Measurements from ENCODE around the gene DNAH11. TPM values are rescaled to one million over a fixed set of nuclear protein-coding genes. Genes with fewer than 3 reads are reported as not detected.
A peak's percentile ranks its signal among the peaks of the same experiment; 100 is the strongest.
"Not testable (repeated sequence)": the region's sequence is repeated elsewhere in the genome, so short reads cannot be mapped to it uniquely, and the experiment has no call there.

DNAH11 gene
- polyA plus RNA-seq, 6 donors from 2014 or later: 0.40 to 1.1 (median 0.72) TPM; not detected in 1

GRCh38 chr7:21717323-21717722 is 174.5 kb downstream of the DNAH11 start:
- Mint-ChIP-seq H3K27ac (no peak overlapping the region), H3K9me3 (peaks cover 0 to 4% (median 0%) of the 10 kb centered on the region in 7 donors), H3K4me3 (no peak overlapping the region), H3K4me1 (no peaks in the 10 kb centered on the region), H3K27me3 (peaks cover 5 to 28% (median 27%) of the 10 kb centered on the region in 3 donors), H3K36me3 (no peaks in the 10 kb centered on the region)
- DNase-seq (no peak), ATAC-seq (ENCODE audit: low read depth in 2 of 2) (no peak)

DNA sequence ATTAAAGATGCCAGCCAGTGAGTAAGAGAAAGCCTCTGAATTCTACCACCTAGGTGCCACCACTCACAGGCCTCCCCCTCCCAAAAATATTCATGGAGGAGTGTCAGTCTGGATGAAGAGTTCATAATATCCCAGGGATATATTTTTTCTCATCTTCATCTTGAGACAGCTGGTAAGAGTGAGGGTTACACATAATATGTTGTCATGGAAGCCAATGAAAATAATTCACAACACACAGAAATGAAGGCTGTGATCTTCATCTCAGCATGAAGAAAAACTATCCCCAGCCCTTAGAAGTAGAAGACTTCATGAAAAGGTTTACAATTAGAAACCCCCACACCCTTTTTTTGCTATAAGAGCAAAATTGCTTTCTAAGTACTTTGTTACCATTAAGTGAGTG is 175.6 kb downstream of the DNAH11 start:
- Mint-ChIP-seq H3K4me3 (no peak overlapping the region), H3K36me3 (no peaks in the 10 kb centered on the region), H3K4me1 (no peaks in the 10 kb centered on the region), H3K9me3 (peaks cover 0 to 2% (median 0%) of the 10 kb centered on the region in 7 donors), H3K27ac (no peak overlapping the region), H3K27me3 (peaks cover 2 to 25% (median 21%) of the 10 kb centered on the region in 3 donors)
- DNase-seq (no peak), ATAC-seq (ENCODE audit: low read depth in 2 of 2) (no peak)

DNA sequence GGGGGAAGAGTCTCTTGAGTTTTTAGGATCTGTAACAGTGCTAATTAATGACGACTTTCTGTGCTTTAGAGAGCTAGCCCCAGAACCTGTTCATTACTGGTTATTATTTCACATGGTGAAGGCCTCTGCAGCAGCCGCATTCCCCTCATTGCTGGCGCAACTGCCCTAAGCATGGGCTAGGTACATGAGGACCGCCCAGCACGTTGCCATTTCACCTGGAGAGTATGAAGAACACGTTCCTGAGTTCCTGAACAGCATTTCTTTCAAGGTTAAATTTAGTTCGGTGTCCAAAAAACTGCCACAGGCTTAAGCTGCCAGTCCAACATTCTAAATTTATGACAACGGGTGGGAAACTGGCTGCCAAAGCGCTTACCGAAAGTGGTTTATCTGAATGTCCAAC is 177.0 kb downstream of the DNAH11 start:
- H3K4me1 Mint-ChIP-seq: no peaks in the 10 kb centered on the region
- H3K27me3 Mint-ChIP-seq: peaks cover 6 to 22% (median 17%) of the 10 kb centered on the region in 3 donors
- peak overlapping the region in 1 of 8 donors; percentile 30 for H3K4me3 Mint-ChIP-seq
- no peak overlapping the region for H3K27ac Mint-ChIP-seq
- DNase-seq: no peak
- no peaks in the 10 kb centered on the region for H3K36me3 Mint-ChIP-seq
- no peak for ATAC-seq (ENCODE audit: low read depth in 2 of 2)
- H3K9me3 Mint-ChIP-seq: no peaks in the 10 kb centered on the region

- no peaks in the 10 kb centered on the region for H3K9me3 Mint-ChIP-seq
- DNase-seq: no peak
- ATAC-seq (ENCODE audit: low read depth in 2 of 2): no peak
- H3K36me3 Mint-ChIP-seq: no peaks in the 10 kb centered on the region
- H3K4me1 Mint-ChIP-seq: no peaks in the 10 kb centered on the region
- H3K4me3 Mint-ChIP-seq: no peak overlapping the region
- H3K27ac Mint-ChIP-seq: no peak overlapping the region
- H3K27me3 Mint-ChIP-seq: peaks cover 6 to 20% (median 12%) of the 10 kb centered on the region in 3 donors
Observed at GRCh38 chr7:21722371-21722770, 179.5 kb downstream of the DNAH11 start.

- H3K4me1 Mint-ChIP-seq: no peaks in the 10 kb centered on the region
- no peak for ATAC-seq (ENCODE audit: low read depth in 2 of 2)
- H3K36me3 Mint-ChIP-seq: no peaks in the 10 kb centered on the region
- DNase-seq: no peak
- H3K9me3 Mint-ChIP-seq: no peaks in the 10 kb centered on the region
- H3K27me3 Mint-ChIP-seq: peaks cover 6 to 20% (median 12%) of the 10 kb centered on the region in 3 donors
- no peak overlapping the region for H3K27ac Mint-ChIP-seq
- H3K4me3 Mint-ChIP-seq: no peak overlapping the region
Observed at GRCh38 chr7:21724562-21724961, 181.7 kb downstream of the DNAH11 start.

- ATAC-seq (ENCODE audit: low read depth in 2 of 2) (no peak), DNase-seq (no peak)
- Mint-ChIP-seq H3K36me3 (no peaks in the 10 kb centered on the region), H3K4me1 (no peaks in the 10 kb centered on the region), H3K27me3 (no peaks in the 10 kb centered on the region), H3K4me3 (no peak overlapping the region), H3K9me3 (no peaks in the 10 kb centered on the region), H3K27ac (no peak overlapping the region)
Observed at GRCh38 chr7:21730399-21730798, 187.6 kb downstream of the DNAH11 start.

GRCh38 chr7:21731977-21732376 is 189.1 kb downstream of the DNAH11 start:
- no peak for DNase-seq
- no peak for ATAC-seq (ENCODE audit: low read depth in 2 of 2)
- Mint-ChIP-seq H3K27me3 (no peaks in the 10 kb centered on the region), H3K4me3 (no peak overlapping the region), H3K27ac (no peak overlapping the region), H3K4me1 (no peaks in the 10 kb centered on the region), H3K36me3 (no peaks in the 10 kb centered on the region), H3K9me3 (no peaks in the 10 kb centered on the region)

DNA sequence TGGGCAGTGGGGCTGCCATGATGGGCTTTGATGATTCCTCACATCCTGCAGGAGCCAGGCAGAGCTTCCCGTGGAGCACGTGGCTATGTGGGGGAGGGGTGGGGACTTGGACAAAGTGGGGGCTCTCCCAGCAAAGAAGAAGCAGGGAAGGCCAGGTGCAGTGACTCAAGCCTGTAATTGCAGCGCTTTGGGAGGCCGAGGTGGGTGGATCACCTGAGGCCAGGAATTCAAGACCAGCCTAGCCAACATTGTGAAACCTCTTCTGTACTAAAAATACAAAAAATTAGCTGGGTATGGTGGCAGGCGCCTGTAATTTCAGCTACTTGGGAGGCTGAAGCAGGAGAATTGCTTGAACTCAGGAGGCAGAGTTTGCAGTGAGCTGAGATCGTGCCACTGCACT is 190.1 kb downstream of the DNAH11 start:
- H3K36me3 Mint-ChIP-seq; DNase-seq; H3K27me3 Mint-ChIP-seq; H3K9me3 Mint-ChIP-seq; H3K4me1 Mint-ChIP-seq; ATAC-seq (ENCODE audit: low read depth in 2 of 2); H3K27ac Mint-ChIP-seq; H3K4me3 Mint-ChIP-seq: not testable (repeated sequence)

- H3K9me3 Mint-ChIP-seq: no peaks in the 10 kb centered on the region
- H3K27ac Mint-ChIP-seq: no peak overlapping the region
- ATAC-seq (ENCODE audit: low read depth in 2 of 2): no peak
- no peaks in the 10 kb centered on the region for H3K4me1 Mint-ChIP-seq
- no peaks in the 10 kb centered on the region for H3K36me3 Mint-ChIP-seq
- DNase-seq: no peak
- H3K27me3 Mint-ChIP-seq: no peaks in the 10 kb centered on the region
- no peak overlapping the region for H3K4me3 Mint-ChIP-seq
Observed at GRCh38 chr7:21733837-21734236, 191.0 kb downstream of the DNAH11 start.

GRCh38 chr7:21743493-21743892 is 200.7 kb downstream of the DNAH11 start:
- Mint-ChIP-seq H3K4me1 (no peaks in the 10 kb centered on the region), H3K27me3 (peaks cover 0 to 13% (median 6%) of the 10 kb centered on the region in 3 donors), H3K27ac (no peak overlapping the region), H3K4me3 (no peak overlapping the region), H3K9me3 (peaks cover 0 to 1% (median 0%) of the 10 kb centered on the region in 7 donors), H3K36me3 (no peaks in the 10 kb centered on the region)
- ATAC-seq (ENCODE audit: low read depth in 2 of 2): no peak
- no peak for DNase-seq

DNA sequence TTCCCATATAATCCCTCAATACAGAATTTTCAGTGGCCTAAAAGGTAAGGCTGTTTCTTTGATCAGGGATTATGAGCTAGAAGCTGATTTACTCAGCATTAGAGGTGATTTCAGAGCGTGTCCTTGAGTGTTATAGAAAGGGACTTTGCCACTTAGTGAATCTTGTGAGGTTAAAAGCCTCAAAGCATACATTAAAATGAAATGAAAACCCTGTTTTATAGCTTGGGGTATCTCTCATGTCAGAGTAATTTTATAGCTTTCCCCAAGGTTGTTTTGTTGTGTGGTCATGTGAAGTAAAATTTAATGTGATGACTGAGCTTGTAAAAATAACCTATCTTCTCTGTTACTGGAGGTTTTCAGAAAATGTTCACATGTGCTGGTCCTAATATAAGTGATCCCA is 204.1 kb downstream of the DNAH11 start:
- Mint-ChIP-seq H3K27me3 (peaks cover 0 to 4% (median 0%) of the 10 kb centered on the region in 3 donors), H3K27ac (peak overlapping the region in 1 of 6 donors; percentile 53), H3K4me1 (no peaks in the 10 kb centered on the region), H3K9me3 (no peaks in the 10 kb centered on the region), H3K36me3 (no peaks in the 10 kb centered on the region), H3K4me3 (no peak overlapping the region)
- ATAC-seq (ENCODE audit: low read depth in 2 of 2) (no peak), DNase-seq (no peak)

DNA sequence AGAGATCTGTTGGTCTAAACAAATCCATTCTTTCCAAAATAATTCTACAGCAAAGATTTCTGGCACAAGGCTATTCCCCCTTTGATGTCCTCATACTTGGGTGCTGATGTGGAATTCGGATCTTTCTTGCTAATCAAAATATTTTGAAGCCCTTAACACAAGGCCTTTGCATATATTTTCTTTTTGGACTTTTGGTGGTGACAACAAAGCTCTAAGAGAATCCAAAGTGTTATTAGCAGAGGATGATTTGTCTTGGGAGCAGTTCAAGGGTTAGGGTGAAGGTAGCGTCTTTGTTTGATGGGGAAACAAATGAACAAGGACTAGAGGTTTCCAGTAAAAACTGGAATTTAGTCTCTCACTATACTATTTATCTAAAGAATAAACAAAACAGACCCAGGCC is 205.0 kb downstream of the DNAH11 start:
- no peaks in the 10 kb centered on the region for H3K9me3 Mint-ChIP-seq
- H3K27ac Mint-ChIP-seq: no peak overlapping the region
- H3K4me3 Mint-ChIP-seq: no peak overlapping the region
- H3K4me1 Mint-ChIP-seq: no peaks in the 10 kb centered on the region
- ATAC-seq (ENCODE audit: low read depth in 2 of 2): no peak
- H3K27me3 Mint-ChIP-seq: peaks cover 0 to 4% (median 0%) of the 10 kb centered on the region in 3 donors
- no peak for DNase-seq
- H3K36me3 Mint-ChIP-seq: no peaks in the 10 kb centered on the region

GRCh38 chr7:21749378-21749777 is 206.5 kb downstream of the DNAH11 start:
- peaks cover 0 to 4% (median 2%) of the 10 kb centered on the region in 3 donors for H3K27me3 Mint-ChIP-seq
- H3K27ac Mint-ChIP-seq: no peak overlapping the region
- H3K4me1 Mint-ChIP-seq: no peaks in the 10 kb centered on the region
- H3K9me3 Mint-ChIP-seq: no peaks in the 10 kb centered on the region
- DNase-seq (no peak), ATAC-seq (ENCODE audit: low read depth in 2 of 2) (no peak)
- H3K36me3 Mint-ChIP-seq: no peaks in the 10 kb centered on the region
- H3K4me3 Mint-ChIP-seq: no peak overlapping the region

DNA sequence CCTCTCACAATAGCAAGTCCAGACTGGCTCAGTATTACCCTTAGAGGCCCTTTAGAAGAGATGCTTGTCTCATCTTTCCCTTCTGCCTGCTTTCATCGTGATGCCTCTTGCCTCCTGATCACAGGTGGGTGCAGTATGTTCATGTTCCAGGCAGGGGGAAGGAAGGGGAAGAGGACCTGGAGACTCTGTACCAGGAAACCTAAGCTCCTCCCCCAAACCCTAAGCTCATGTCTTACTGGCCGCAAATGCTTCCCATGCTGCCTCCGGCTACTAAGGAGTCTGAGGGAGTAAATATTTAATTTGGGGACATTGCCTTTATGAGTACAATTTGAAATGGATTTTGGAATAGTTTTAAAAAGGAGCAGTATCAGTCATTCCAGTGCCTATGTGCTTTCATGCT is 210.2 kb downstream of the DNAH11 start:
- no peaks in the 10 kb centered on the region for H3K36me3 Mint-ChIP-seq
- H3K4me3 Mint-ChIP-seq: no peak overlapping the region
- H3K9me3 Mint-ChIP-seq: no peaks in the 10 kb centered on the region
- DNase-seq (no peak), ATAC-seq (ENCODE audit: low read depth in 2 of 2) (no peak)
- no peak overlapping the region for H3K27ac Mint-ChIP-seq
- peaks cover 10 to 31% (median 13%) of the 10 kb centered on the region in 3 donors for H3K27me3 Mint-ChIP-seq
- H3K4me1 Mint-ChIP-seq: no peaks in the 10 kb centered on the region

DNA sequence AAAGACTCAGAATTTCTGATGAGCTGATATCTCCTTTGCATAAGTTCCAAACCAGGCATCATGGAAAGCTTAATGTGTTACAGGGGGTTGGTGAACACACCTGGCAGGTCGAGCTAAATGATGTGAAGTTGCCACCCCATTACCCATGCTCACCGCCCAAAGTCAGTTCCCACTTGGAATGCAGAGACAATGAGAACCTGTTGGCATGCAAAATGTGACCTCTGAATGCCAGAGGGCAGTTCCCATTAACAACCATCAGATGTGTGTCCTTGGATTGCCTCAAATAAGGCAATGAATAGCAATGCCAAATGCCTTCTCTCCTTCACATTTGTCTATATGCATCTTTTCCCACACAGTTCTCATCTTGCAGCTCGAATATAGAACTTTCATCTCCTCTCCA is 212.1 kb downstream of the DNAH11 start:
- ATAC-seq (ENCODE audit: low read depth in 2 of 2) (no peak), DNase-seq (no peak)
- Mint-ChIP-seq H3K36me3 (no peaks in the 10 kb centered on the region), H3K27me3 (peaks cover 10 to 46% (median 18%) of the 10 kb centered on the region in 3 donors), H3K27ac (no peak overlapping the region), H3K9me3 (no peaks in the 10 kb centered on the region), H3K4me3 (no peak overlapping the region), H3K4me1 (no peaks in the 10 kb centered on the region)
